HG02623 (cell line): ENCODE results near the gene CYP2A6.
"Not testable (repeated sequence)": the region's sequence is repeated elsewhere in the genome, so short reads cannot be mapped to it uniquely, and the experiment has no call there.

Experiments
- ATAC-seq: cut with Tn5 transposase; IDR thresholded peaks from one replicate; pipeline ENCODE4 v1.9.1; 2021; ENCODE audit warnings: moderate library complexity; ENCODE audit not compliant: unreplicated experiment

Gene CYP2A6

GRCh38 chr19:40850277-40850676 lies at the start of gene CYP2A6:
TSS of gene CYP2A6 (minus strand) at chr19:40850447. CDS start at chr19:40850426, 21 bp downstream.
- not testable (repeated sequence) for ATAC-seq

GRCh38 chr19:40899964-40900363 lies 49.7 kb upstream of the CYP2A6 start:
- ATAC-seq: not testable (repeated sequence)

- ATAC-seq: not testable (repeated sequence)
Observed at GRCh38 chr19:40896843-40897789, 46.9 kb upstream of the CYP2A6 start.

GRCh38 chr19:40896418-40896796 lies 46.2 kb upstream of the CYP2A6 start:
- no peak for ATAC-seq

GRCh38 chr19:40893112-40893511 lies 42.9 kb upstream of the CYP2A6 start:
- no peak for ATAC-seq

GRCh38 chr19:40889366-40889765 lies 39.1 kb upstream of the CYP2A6 start:
- no peak for ATAC-seq

GRCh38 chr19:40888191-40888590 lies 37.9 kb upstream of the CYP2A6 start:
- ATAC-seq: no peak

- not testable (repeated sequence) for ATAC-seq
Observed at GRCh38 chr19:40884187-40884931, 34.1 kb upstream of the CYP2A6 start.

- ATAC-seq: not testable (repeated sequence)
Observed at GRCh38 chr19:40882062-40882461, 31.8 kb upstream of the CYP2A6 start, which contains the start of gene CYP2A7. TSS of gene CYP2A7 (minus strand) at chr19:40882231. CDS start at chr19:40882210, 21 bp downstream.

- ATAC-seq: not testable (repeated sequence)
Observed at GRCh38 chr19:40879349-40879748, 29.1 kb upstream of the CYP2A6 start.

GRCh38 chr19:40875526-40875951 lies 25.3 kb upstream of the CYP2A6 start:
- not testable (repeated sequence) for ATAC-seq

GRCh38 chr19:40874874-40875273 lies 24.6 kb upstream of the CYP2A6 start:
- not testable (repeated sequence) for ATAC-seq

- ATAC-seq: not testable (repeated sequence)
Observed at GRCh38 chr19:40873873-40874272, 23.6 kb upstream of the CYP2A6 start.

GRCh38 chr19:40872209-40872608 lies 22.0 kb upstream of the CYP2A6 start:
- ATAC-seq: no peak

- no peak for ATAC-seq
Observed at GRCh38 chr19:40867701-40868100, 17.5 kb upstream of the CYP2A6 start.

- ATAC-seq: not testable (repeated sequence)
Observed at GRCh38 chr19:40864739-40865496, 14.7 kb upstream of the CYP2A6 start.

GRCh38 chr19:40862785-40863184 lies 12.5 kb upstream of the CYP2A6 start:
- ATAC-seq: no peak

- no peak for ATAC-seq
Observed at GRCh38 chr19:40862333-40862732, 12.1 kb upstream of the CYP2A6 start.

GRCh38 chr19:40858109-40858508 lies 7.9 kb upstream of the CYP2A6 start:
- no peak for ATAC-seq

- not testable (repeated sequence) for ATAC-seq
Observed at GRCh38 chr19:40852467-40853152, 2.4 kb upstream of the CYP2A6 start.
